NCI-H2107 (cell line): Measurements from ENCODE around the gene DTHD1.

Source experiments
- DNase-seq: peaks from one replicate; lab custom pipeline; 2025; lab: John Stamatoyannopoulos, UW

The DTHD1 gene

DNA sequence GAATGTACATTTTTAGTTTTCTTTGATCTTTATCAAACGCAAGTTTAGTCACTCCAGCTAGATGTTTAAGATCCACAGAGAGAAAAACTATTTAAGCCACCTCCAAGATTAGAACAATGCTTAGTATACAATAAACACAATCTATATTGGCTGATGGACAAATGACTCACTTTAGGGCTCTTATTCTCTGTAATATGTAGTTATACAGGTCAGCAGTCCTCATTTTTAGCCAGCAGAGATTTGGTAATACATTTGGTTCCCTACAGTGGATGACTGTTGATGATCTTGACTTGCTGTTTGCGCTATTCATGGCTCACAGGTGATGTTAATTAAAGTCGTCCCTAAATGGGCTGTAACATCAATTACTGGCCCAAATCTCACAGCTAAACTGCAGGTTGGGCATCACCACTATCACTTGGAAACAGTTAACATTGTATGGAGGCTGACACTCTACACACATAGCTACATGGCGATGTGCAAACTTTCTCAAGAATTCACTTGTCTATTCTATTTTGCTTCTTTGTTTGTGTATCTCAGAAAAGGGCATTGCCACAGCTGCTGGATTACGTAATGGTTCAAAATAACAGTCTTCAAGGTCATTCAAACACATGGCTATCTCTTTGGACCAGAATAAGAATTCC is 11.8 kb upstream of the DTHD1 start:
- DNase-seq: no peak

DNA sequence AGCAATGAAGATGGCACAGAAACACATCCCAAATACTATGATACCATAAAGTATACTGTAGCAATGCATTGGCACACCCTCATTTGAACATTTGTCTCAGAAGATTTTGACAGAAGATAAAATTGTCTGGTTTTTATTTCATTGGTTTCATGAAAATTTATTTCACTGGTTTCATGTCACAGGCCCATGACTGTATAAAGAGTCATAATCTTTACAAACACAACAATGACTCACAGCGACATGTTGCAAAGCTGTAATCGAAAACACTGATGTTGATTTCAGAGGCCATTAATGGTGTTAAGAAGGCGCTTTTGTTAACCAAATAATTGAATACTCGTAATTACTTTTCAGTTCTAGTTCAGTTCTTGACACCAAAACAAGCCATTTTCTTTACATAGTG is 8.1 kb upstream of the DTHD1 start:
- no peak for DNase-seq

- DNase-seq: no peak
These were observed 7.3 kb upstream of the DTHD1 start for GRCh38 chr4:36274158-36274557.

DNA sequence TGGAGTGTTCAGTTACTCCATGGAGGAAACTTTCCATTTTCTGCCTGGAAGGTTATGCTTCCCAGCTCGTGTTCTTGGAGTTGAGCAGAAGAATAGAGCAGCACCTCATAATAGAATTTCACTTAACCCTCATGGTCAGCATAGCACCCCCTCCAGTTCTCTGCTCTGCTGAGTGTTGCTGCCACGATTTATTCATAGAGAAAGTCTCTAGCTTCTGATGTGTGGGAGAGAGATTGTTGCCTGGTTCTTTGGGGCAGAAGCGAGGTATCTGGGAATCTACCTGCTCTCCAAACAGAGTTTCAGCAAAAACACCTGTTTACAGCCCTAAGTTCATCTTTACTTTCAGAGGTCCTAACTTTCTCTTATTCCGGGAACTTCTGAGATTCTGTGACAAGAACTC is 3.9 kb upstream of the DTHD1 start:
- DNase-seq: no peak

DNA sequence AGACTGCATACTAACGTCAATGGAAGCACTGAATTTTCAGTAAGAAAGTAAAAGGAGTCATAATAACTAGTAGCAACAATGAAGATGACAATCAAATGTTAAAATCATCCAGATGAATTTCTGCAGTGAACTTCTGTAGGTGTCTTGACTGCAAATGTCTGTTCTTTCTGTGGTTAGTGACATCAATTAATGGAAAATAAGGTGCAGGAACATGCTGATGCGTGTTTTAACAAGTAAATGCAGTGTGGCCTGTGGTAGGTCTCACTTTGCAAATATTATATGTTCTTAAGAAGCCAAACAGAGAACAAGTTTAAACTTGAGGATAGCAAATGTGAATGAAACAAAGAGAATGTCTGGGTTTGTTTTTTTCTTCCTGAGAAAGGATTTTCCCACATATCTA is 2.6 kb upstream of the DTHD1 start:
- DNase-seq: no peak

DNA sequence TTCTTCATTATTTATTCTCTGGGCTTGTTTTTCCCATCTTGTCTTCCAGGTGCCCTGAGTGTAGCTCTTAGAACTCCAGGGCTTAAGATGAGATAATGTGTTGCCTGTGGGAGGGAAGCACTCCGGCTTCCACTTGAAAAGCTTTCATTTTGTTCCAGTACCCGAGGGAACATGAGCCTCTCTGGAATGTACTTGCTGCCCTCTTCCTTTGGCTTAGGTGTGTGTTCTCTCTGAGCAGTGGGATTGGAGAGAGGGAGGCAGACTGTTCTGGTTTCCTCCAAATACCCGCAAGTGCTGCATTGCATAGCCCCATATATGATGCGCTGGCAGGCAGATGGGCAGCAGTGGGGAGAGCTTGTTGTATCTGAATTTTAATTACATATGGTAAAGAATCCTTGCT is 861 bp upstream of the DTHD1 start:
- peak; percentile 39 for DNase-seq

DNA sequence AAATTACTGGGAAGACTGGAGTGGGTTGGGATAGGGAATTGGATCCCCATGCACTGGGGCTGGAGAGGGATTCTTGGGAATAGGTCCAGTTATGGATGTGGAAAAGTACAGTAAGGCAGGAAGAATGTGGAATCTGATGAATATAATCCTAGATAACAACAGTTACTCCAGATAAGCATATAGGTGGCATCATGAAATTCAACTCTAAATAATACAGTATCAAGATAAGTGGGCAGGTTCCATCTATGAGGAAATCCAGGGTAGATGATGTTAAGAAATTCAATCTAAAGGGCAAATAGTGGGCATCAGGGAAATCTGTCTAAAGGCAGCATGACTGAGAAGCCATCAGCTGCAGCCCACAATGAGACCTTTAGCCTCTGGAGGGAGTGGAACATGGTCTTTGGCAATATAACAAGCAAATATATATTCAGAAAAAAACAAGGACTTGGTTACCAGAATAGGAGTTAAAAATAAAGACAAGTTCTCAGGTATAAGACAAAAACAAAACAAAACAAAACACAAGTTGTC is 1.2 kb downstream of the DTHD1 start:
- no peak for DNase-seq

GRCh38 chr4:36283912-36284465 is 2.6 kb downstream of the DTHD1 start:
- no peak for DNase-seq

DNA sequence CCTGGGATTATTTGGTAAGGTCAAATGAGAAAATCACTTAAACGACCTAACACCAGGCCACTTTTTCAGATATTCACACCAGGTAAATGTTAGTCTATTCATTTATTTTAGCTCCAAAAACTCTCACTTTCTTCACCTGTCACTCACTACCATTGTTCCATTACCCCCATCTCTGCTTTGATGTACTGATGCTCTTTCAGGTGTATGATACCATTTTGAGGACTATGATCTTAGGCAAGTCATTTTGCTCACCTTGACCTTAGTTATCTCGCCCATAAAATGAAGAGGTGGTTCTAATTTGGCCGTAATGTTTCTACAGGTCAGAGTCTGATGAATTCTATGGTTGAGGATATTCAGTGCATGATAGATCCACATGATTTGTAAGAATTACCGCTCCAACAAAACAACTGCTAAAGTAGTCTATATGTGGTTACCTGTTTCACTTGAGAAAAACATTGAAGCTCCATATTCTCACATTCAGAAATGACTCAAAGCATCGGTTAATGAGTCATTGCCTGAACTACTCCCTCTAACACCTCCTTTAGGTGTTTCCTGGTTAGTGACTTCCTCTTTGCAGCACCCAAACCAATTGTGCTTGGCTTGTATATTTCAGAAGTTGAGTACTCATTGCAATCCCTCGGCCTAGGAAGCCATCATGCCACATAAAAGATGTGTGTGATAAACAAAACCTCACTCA is 4.5 kb downstream of the DTHD1 start:
- no peak for DNase-seq

DNA sequence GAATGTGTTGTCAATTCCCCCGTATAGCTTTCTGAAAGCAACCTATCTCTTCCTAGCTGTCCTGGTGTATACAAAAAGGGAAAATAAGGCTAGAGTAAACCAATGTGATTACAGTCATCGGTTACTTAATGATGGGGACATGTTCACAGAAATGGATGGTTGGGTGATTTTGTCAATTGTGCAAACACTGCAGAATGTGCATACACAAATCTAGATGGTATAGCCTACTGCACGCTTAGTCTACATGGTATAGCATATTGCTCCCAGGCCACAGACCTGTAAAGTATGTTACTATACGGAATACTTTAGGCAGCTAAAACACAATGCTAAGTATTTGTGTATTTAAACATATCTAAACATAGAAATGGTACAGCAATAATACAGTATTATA is 5.1 kb downstream of the DTHD1 start:
- no peak for DNase-seq

GRCh38 chr4:36288731-36289426 is 7.5 kb downstream of the DTHD1 start:
- DNase-seq: no peak

- DNase-seq: no peak
These were observed 9.2 kb downstream of the DTHD1 start for GRCh38 chr4:36290641-36291040.

GRCh38 chr4:36292556-36293188 is 11.3 kb downstream of the DTHD1 start:
- no peak for DNase-seq

DNA sequence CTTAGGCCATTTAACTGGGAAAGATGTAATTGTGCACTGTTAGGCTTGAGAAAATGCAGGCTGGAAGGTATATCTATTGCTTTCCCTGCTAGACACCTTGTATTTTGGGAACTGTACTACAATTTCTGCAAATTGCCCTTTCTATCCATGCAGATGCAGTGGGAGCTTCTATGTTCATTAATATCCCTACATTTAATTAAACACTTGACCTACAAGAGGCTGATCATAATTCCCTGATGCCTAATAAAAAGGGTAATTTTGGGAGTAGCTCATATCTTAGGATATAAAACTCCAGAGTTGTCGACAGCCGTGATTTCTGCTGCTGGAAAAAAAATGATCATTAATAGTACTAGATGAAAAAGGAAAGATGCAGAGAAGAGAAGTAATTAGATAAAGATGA is 19.7 kb downstream of the DTHD1 start:
- DNase-seq: no peak

GRCh38 chr4:36303426-36304137 is 22.2 kb downstream of the DTHD1 start:
- DNase-seq: no peak

- no peak for DNase-seq
These were observed 22.8 kb downstream of the DTHD1 start for GRCh38 chr4:36304138-36304681.

DNA sequence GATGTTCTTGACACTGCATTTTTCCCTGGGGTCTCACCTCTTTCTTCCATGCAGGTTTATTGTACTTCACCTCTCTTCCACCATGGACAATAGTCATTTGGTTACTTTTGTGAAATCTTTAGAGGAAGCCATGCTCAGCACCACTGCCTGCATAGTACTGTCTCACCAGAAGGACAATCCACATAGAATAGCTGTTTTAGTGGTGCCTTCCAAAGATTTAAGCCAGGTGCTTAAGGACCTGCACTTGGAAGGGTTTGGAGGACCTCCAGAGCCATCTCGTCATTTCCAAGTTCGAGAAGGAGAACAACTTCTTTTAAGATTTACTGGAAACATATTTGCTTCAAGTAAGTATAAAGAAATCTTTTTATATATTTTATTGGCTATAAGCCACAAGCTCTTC is 26.7 kb downstream of the DTHD1 start:
- no peak for DNase-seq

GRCh38 chr4:36310216-36310615 is 28.8 kb downstream of the DTHD1 start:
- DNase-seq: no peak

GRCh38 chr4:36310793-36311192 is 29.4 kb downstream of the DTHD1 start:
- no peak for DNase-seq

GRCh38 chr4:36312511-36312910 is 31.1 kb downstream of the DTHD1 start:
- DNase-seq: no peak

GRCh38 chr4:36313301-36313700 is 31.9 kb downstream of the DTHD1 start:
- DNase-seq: no peak
